ENCODE results near the gene HK1.

Gene HK1

DNA sequence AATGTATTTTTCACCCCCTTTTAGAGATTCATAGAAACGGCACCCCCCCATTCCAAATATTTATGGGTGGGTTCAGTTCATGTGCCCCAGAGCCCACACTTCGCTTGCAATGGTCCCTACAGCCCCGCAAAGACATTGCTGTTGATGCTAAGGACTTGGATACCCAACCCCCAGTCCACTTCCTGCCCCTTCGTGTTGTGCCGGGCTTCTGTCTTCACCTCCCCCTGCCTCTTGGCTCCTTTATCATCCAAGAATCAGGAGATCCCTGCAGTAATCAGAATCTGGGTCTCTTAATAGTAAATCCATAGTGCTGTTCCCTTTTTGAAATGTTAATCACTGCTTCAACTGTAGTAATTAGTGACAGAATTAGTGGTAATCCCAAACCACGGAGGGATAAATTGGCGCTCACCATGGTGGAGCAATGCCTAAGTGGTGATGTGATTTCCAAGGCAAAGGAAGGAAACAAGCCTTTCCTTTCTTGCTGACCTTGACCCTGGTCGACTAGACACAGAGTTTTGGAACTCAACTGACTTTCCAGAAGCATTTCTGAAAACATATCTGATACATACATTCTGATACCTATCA lies 67.7 kb downstream of the HK1 start:
- no peak for DNase-seq (ENCODE audit: low read depth in 2 of 2)

DNA sequence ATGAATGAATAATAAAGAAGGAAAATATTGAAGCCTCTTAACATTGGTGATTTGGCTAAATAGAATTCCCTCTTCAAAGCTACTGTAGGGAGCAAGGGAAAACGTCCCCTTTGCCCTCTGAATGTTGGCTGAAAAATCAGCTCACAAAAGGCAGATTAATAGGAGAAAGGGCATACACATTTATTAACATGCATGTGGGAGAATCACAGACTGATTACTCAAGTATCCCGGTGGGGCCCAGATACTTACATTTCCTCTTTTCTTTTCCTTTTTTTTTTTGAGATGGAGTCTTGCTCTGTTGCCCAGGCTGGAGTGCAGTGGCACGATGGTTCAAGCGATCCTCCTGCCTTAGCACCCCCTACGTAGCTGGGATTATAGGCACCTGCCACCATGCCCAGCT lies 68.5 kb downstream of the HK1 start:
- no peak for DNase-seq (ENCODE audit: low read depth in 2 of 2)

DNA sequence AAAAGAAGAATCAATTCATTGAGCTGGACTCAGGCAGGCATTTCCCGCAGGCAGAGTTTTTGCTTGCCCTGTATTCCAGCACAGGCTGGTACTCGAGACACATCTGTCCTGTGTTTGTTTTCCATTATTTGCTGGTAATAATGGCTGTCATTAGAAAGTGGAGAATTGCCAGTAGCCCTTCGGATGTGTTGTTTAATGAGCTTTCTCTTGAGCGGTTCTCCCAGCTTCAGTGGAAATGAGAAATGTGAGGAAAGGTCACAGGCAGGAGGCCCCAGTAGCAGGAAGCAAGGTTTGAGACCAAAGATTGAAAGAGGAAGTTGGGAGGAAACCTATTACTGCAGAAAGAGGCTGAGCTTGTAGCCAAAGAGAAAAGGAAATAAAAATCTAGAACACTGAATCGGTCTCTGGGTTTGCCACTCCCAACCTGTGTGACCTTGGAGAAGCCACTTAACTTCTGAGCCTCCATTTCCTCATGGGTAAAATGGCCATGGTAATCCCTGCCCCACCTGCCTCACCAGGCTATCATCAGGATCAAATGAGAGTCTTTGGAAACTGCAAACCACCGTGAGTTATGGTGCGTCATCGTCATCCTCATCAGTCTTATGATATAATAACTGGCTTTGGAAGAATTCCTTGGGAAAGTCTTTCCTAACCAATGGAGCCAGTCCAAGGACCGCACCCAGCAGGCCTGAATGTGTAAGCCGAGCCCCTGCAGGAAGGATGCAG lies 70.7 kb downstream of the HK1 start:
- DNase-seq (ENCODE audit: low read depth in 2 of 2), result no peak

DNA sequence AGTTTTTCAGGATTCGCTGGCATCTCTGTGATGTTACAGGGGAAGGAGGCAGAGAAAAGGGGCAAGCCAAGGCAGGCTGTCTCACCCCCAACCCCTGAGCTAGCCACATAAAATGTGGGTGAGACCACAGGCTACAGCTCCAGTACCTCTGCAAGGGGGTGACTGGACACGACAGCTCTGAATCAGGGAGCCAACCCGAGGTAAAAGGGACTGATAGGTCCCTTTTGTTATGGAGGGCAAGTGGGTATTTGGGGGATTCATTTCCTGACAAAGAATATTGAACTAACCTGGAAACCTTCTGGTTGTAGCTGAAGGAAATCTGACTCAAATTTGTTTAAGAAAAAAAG lies 71.2 kb downstream of the HK1 start:
- no peak for DNase-seq (ENCODE audit: low read depth in 2 of 2)

DNA sequence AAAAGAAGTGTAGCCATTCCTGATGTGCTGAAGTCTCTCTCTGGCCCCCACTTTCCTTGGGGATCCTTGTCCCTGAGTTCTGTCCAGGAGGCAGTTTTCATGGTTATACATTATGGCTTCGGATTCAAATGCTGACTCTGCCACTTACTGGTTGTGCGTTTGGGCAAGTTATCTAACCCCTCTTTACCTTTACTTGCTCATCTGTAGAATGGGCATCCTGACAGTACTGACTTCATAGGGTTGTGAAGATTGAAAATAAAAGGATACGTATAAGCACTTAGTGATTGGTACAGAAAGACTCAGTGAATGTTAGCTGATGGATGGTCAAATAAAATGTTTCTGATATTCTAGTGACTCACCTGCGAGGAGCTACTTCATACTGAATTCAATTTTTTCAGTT lies 73.3 kb downstream of the HK1 start:
- no peak for DNase-seq (ENCODE audit: low read depth in 2 of 2)

DNA sequence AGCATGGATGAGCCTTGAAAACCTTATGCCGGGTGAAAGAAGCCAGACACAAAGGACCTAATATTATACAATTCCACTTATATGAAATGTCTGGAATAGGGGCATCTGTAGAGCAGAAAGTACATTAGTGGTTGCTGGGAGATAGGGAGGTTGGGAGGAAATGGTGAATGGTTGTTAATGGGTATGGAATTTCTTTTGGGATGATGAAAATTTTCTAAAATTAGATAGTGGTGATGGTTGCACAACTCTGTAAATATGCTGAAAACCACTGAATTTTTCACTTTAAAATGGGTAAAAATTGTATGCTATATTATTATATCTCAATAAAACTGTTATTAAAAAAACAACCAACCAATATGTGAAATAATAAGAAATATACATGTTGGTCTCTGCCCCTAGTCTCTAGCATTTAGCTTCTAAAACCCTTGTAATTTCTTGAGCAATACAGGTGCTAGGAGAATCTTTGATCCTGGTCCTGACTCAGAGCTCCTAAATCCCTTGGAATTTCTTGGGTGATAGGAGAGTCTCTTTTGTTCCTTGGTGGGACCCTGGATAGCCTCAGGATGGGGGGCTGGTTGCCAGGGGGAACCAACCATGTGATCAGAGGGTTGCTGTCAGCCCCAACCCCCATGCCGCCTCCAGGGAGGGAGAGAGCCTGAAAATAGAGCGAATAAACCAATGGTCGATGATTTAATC lies 74.4 kb downstream of the HK1 start:
- DNase-seq (ENCODE audit: low read depth in 2 of 2), result no peak

DNA sequence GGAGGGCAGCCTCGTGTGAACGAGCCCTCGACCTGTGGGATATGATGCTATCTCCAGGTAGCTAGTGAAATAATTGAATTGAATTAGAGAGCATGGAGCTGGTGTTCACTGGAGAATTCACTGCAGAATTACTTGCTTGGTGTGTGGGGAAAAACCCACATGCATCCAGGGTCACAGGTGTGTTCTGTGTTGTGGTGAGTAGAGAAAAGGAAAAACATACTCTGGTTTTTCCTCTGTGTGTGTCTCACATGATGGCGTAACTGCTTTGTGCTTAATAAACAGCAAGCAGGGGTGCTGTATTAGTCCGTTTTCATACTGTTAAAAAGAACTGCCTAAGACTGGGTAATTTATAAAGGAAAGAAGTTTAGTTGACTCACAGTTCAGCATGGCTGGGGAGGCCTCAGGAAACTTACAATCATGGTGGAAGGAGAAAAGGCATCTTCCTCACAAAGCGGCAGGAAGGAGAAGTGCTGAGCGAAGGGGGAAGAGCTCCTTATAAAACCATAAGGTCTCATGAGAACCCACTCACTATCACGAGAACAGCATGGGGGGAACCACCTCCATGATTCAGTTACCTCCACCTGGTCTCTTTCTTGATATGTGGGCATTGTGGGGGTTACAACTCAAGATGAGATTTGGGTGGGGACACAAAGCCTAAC lies 75.8 kb downstream of the HK1 start:
- no peak for DNase-seq (ENCODE audit: low read depth in 2 of 2)

DNA sequence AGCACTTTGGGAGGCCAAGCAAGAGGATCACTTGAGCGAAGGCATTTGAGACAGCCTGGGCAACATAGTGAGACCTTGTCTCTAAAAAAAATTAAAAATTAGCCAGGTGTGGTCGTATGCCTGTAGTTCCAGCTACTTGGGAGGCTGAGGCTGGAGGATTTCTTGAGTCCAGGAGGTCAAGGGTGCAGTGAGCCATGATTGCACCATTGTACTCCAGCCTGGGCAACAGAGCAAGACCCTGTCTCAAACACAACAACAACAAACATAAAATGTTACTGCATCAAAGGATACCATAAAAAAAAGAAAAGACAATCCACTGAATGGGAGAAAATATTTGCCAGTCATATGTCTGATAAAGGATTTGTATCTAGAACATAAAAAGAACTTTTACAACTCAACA lies 77.9 kb downstream of the HK1 start:
- no peak for DNase-seq (ENCODE audit: low read depth in 2 of 2)

DNA sequence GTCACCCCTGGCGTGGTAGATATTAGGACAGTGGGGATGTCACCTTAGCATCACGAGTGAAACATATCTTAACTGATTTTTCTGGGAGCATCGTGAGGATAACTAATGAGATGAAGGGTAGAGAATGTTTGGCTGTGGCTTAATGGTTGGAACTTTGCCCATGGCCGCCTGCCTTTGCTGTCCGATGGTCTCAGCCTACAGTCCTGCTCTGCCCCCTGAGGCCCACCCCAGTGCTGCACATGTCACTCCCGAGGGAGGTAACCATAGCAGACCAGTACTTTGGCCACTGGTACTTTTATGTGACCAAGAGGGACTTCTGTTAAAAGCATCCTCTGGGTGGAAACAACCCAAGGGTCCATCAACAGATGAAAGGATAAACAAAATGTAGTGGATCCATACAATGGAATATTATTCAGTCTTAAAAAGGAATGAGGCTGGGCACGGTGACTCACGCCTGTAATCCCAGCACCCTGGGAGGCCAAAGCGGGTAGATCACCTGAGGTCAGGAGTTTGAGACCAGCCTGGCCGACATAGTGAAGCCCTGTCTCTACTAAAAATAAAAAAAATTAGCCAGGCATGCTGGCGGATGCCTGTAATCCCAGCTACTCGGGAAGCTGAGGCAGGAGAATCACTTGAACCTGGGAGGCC lies 80.0 kb downstream of the HK1 start:
- no peak for DNase-seq (ENCODE audit: low read depth in 2 of 2)

DNA sequence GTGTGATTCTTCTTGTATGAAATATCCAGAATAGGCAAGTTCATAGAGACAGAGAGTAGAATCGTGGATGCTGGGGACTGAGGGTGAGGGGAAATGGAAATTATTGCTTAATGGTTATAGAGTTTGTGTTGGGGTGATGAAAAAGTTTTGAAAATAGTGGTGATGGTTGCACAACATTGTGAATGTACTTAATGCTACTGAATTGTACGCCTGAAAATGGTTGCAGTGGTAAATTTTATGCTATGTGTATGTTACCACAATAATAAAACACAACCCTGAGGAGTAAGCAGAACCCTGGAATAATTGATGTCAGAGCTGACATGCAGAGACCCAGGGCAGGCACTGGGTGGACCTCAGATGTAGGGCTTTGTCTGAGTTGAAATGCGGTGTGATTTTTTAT lies 80.9 kb downstream of the HK1 start:
- no peak for DNase-seq (ENCODE audit: low read depth in 2 of 2)

DNA sequence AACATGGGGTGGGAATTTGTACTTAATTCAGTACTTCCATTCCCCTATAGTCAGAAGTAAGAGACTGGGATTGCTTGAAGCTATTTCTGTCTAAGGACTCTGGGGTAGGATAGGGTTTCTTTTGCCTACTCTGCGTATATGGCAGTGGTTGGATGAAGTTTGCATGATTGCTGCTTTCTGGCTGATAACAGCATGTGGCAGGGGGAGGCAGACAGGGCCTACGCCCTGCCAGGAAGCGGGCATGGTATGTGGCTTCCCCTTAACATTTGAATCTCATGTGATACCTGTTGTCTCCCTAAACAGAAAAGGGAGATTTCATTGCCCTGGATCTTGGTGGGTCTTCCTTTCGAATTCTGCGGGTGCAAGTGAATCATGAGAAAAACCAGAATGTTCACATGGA lies 81.3 kb downstream of the HK1 start:
- no peak for DNase-seq (ENCODE audit: low read depth in 2 of 2)

DNA sequence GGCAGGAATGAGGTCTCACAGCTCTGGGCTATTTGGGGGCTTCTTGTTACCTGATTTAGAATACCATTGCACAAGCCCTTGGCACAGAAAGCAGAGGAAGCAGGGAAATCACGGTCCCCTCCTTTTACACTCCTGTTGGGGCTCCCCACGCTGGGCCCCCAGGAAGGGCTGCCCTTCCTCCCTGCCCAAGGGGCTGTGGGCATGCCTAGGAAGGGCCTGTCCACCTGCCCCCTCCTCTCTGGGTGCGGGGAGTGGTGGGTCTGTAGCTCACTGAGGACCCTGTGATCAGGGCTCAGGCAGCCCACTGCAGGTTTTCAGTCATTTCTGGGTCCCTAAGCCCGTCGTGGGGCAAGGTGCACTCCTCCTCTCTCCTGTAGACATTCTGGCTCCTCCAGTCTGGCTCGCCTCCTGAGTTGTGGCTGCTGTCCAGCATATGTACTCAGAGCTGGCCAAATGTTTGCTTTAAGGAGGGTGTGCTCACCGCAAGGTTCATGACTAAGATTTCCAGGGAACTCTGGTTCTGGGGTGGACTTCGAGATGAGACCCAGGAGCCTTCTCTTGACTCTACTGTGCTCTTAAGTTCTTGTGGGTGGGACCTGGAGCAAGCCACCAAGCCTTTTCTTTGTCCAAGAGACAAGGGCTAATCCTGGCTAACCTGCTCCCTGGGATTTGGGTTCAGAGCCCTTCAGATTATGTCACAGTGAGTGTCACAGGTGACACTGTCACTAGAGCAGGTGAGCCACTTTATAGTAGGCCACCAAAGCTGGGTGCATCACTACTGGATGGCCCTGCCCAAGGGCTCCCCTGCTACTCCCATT lies 82.4 kb downstream of the HK1 start:
- DNase-seq (ENCODE audit: low read depth in 2 of 2), result no peak

DNA sequence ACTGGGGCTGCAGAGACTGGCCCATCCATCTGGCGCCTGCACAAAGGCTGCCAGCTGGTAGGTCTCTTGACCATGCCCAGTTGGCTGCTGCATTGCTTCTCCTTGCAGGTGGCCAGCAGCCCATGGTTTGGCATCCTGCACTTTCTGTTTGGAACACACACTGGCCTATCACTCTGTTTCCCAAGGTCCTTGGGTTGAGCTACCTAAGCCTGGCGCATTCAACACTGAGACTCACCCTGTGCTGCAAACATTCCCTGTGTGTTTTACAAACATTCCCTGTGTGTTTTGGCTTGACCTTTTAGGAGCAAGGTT lies 83.0 kb downstream of the HK1 start:
- no peak for DNase-seq (ENCODE audit: low read depth in 2 of 2)

DNA sequence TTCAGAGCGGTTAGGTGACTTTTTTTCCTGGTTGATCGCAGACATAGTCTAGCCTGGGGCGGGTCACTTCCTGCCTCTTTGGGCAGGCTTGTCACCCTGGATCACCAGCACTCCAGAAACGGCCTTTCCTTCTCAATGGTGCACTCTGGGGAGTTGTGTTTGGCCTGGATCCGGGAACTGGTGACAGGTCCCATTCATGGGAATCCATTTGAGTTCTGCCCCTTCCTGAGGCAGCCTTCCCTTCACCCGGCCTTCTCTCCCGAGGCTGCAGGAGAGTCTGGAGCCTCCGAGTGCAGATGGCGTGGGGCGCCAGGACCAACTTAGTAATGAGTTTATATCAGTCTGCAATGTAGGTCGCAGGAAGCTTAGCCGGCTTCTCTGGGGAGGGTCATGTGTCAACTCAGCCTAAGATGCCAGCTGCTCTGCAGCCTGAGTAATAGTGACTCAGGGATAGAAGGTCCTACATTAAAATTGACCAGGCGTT lies 84.2 kb downstream of the HK1 start:
- no peak for DNase-seq (ENCODE audit: low read depth in 2 of 2)

DNA sequence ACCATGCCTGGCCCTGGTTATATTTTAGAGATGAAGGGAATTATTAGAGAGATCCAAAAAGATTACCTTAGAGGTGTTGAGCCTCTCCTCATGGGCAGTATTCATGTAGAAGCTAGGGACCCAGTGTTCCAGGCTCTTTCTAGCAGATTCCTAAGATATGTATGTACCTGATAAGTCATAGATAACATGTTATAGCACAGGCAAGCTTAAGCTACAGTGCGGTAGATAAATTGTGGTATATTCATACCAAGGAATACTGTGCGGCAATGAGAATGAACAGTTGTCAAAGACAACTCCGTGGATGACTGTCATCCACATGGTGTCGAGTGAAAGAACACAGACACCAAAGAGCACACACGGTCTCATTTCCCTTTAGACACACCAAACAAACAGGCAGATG lies 85.4 kb downstream of the HK1 start:
- no peak for DNase-seq (ENCODE audit: low read depth in 2 of 2)

DNA sequence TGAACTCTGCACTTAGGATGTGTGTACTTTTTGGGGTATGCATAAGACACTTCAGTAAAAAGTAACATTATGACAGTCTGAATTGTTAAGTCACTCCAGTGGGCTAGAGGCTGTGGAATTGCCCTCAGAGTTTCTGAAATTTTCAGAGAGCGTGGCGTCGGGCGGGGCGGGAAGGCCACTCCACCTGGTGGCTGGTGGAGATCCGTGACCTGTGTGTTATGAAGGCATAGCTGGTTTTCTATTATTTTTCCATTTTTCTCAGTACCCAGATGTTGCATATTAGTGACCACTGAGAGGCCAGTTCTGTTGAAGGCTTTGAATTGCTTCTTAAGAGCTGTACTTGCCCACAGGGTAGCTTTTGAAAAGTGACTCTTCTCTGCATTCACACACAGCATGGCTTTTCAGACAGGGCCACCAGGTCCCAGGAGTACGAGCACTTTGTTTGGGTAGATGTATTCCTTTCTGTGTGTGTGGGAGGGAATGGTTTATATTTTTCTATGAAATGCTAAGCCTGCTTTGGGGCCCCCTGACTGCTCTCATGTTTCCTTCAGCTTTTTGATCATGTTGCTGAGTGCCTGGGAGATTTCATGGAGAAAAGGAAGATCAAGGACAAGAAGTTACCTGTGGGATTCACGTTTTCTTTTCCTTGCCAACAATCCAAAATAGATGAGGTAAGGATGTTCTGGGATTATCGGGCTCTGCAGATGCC lies 86.1 kb downstream of the HK1 start:
- DNase-seq (ENCODE audit: low read depth in 2 of 2), result no peak

DNA sequence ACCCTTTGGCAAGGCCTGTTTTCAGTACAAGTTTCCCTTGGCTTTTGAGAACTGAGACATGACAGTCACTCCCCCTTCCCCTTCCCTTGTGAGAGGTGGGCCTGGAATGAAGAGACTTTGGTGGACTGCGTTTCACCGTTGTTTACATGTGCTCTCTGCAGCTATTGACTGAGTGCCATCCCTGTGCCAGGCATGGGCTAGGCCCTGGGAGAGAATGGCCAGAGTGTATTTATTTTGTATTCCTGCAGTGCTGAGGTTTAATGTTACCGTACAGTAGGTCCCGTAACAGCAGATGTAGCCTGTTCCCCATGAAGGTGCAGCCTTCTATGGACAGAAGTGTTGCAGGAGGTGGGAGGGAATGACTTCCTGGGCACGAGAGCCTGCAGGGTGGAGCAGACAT lies 88.4 kb downstream of the HK1 start:
- no peak for DNase-seq (ENCODE audit: low read depth in 2 of 2)

DNA sequence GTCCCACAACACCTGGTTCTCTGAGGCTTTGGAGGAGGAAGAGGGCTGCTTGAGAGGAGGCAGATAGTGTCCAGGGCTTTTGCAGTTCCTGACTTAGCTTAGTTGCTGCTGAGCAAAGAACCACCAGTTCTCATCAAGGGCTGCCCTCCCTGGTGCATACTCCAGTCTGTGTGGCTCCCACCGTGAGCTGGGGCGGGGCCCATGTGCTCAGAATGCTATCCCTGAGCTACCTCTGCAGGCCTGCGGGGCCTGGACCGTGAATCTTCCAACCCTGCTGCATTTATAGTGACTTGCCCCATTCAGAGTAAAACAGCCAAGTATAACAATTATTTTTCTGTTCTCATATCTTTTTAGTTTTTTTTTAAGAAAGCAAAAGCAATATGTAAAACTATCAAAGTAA lies 89.2 kb downstream of the HK1 start:
- no peak for DNase-seq (ENCODE audit: low read depth in 2 of 2)

DNA sequence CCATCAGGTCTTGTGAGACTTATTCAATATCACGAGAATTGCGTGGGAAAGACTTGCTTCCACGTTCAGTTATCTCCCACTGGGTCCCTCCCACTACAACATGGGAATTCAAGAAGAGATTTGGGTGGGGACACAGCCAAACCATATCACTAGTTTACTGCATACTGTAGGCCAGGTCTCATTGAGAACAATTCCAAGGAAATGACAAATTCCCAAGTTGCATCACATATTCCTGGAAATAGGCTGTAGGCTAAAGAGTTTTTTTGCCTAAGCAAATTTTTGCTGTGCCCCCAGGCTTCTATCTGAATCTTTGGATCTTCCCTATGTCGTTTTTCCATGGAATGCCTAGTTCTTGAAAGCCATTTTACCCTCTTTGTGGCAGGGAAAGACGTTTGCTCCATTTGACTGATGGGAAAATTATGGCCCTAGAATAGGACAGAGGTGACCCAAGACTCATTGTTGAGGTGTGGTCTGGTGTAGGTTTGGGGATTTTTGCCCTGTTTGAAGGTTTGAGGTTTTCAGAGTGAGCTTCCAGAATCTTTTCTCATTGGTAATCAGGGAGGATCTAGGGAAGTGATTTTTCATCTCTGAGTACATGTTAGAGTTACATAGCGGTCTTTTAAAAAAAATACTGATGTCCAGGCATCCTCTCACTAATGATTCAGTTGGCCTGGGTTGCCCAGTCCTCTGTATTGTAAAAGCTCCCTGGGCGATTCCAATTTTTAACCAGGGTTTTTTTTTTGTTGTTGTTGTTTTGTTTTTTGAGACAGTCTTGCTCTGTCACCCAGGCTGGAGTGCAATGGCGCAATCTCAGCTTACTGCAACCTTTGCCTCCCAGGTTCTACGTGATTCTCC lies 94.1 kb downstream of the HK1 start:
- no peak for DNase-seq (ENCODE audit: low read depth in 2 of 2)

DNA sequence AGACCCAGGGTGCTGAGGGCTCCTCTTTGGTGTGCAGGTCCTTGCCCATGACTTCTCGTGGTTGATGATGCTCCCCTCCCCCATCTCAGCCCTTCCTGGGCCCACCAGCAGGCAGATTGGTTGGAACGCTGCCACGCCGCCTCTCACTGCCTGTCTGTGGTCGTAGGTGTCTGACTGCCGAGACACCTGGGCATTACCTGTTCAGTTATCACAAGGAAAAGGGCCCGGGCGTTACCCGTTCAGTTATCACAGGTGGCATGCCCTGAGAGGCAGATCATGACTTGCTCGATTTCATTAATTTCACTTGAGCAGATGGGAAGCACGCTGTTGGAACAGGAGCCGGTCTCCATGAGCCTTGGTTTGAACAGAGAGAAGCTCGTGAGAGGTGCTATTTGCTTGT lies 95.9 kb downstream of the HK1 start:
- DNase-seq (ENCODE audit: low read depth in 2 of 2), result no peak

Data from stimulated activated CD8-positive, alpha-beta memory T cell treated with anti-CD3 and anti-CD28 coated beads, Interleukin-2, amount 100 ng/mL, for 1 hour (primary cell).